Hepatocyte (in vitro differentiated cells): ENCODE results near the gene NEDD4L. TPM values are rescaled to one million over a fixed set of nuclear protein-coding genes. Genes with fewer than 3 reads are reported as not detected.

ENCODE experiments used
- DNase-seq: peaks from one replicate; pipeline ENCODE4 v3.0.0-alpha.2; 2016; ENCODE audit warnings: low spot score
- H2AFZ ChIP-seq: fragments of 200-600 bp; sonication (generic); 2 replicates; pipeline ENCODE4 v1.6.0; 2016; ENCODE audit warnings: antibody characterized with exemption, mild to moderate bottlenecking
- H3K27ac ChIP-seq: fragments of 200-600 bp; sonication (generic); 2 replicates; pipeline ENCODE4 v1.5.1; 2016; ENCODE audit warnings: mild to moderate bottlenecking
- H3K27me3 ChIP-seq: fragments of 200-600 bp; sonication (generic); 2 replicates; pipeline ENCODE4 v1.6.1; 2016
- H3K36me3 ChIP-seq: fragments of 200-600 bp; sonication (generic); replicated peaks from 2 replicates; pipeline ENCODE4 v1.5.1; 2016; ENCODE audit warnings: low read depth; ENCODE audit not compliant: insufficient read depth
- H3K4me1 ChIP-seq: fragments of 200-600 bp; sonication (generic); 2 replicates; pipeline ENCODE4 v1.5.1; 2016; ENCODE audit warnings: mild to moderate bottlenecking, moderate library complexity; ENCODE audit not compliant: insufficient read depth
- H3K4me2 ChIP-seq: fragments of 200-600 bp; sonication (generic); 2 replicates; pipeline ENCODE4 v1.6.0; 2016
- H3K4me3 ChIP-seq: fragments of 200-600 bp; sonication (generic); 2 replicates; pipeline ENCODE4 v1.5.1; 2016; ENCODE audit warnings: mild to moderate bottlenecking
- H3K79me2 ChIP-seq: fragments of 200-600 bp; sonication (generic); 2 replicates; pipeline ENCODE4 v1.6.0; 2017; ENCODE audit warnings: mild to moderate bottlenecking
- H3K9me2 ChIP-seq: fragments of 200-600 bp; sonication (generic); replicated peaks from 2 replicates; pipeline ENCODE4 v1.6.0; 2017; ENCODE audit warnings: mild to moderate bottlenecking; ENCODE audit not compliant: insufficient read depth
- H3K9me3 ChIP-seq: fragments of 200-600 bp; sonication (generic); 2 replicates; pipeline ENCODE4 v1.5.1; 2016; ENCODE audit warnings: low read depth, mild to moderate bottlenecking
- H4K20me1 ChIP-seq: fragments of 200-600 bp; sonication (generic); 2 replicates; pipeline ENCODE4 v1.6.0; 2016; ENCODE audit warnings: mild to moderate bottlenecking; ENCODE audit not compliant: insufficient read depth, poor library complexity, severe bottlenecking
- CTCF ChIP-seq: fragments of 200-600 bp; sonication (generic); IDR thresholded peaks from 2 replicates; pipeline ENCODE4 v1.5.1; 2016; ENCODE audit warnings: antibody characterized with exemption, mild to moderate bottlenecking; ENCODE audit not compliant: poor library complexity
- EZH2 ChIP-seq: fragments of 200-600 bp; sonication (generic); IDR thresholded peaks from 2 replicates; pipeline ENCODE4 v1.6.1; 2016; ENCODE audit warnings: antibody characterized with exemption, mild to moderate bottlenecking, borderline replicate concordance
- EZH2phosphoT487 ChIP-seq: fragments of 200-600 bp; sonication (generic); IDR thresholded peaks from one replicate; pipeline ENCODE4 v1.6.1; 2018; ENCODE audit warnings: antibody characterized with exemption, mild to moderate bottlenecking, low read depth, moderate library complexity; ENCODE audit not compliant: unreplicated experiment, severe bottlenecking
- WGBS: methylation state at CpG from one replicate; pipeline ENCODE4 v1.1.6; 2016; ENCODE audit warnings: low lambda C conversion rate; ENCODE audit errors: missing lambda C conversion rate; 5-methylcytosine and 5-hydroxymethylcytosine counted together
- microRNA counts: library from miRNA; unstranded; fragments of <30 nt; microRNA quantifications from one replicate; lab custom pipeline; 2017
- microRNA-seq: library from miRNA; unstranded; fragments of <30 nt; microRNA quantifications from one replicate; pipeline ENCODE4, GENCODE V29; 2017
- polyA plus RNA-seq: library from polyadenylated mRNA; unstranded; fragments of >200 nt; fragmentation: Nextera tagmentation; extraction: Ambion mirVana; gene quantifications from 2 replicates; pipeline ENCODE4 v1.2.1, GENCODE V29; 2016
- small RNA-seq: library from RNA; depleted of rRNA; stranded (forward); fragments of <200 nt; gene quantifications from one replicate; pipeline ENCODE3, GENCODE V24; 2014
- total RNA-seq: library from RNA; depleted of rRNA; stranded (reverse); fragments of >200 nt; gene quantifications from 2 replicates; pipeline ENCODE4 v1.2.3, GENCODE V29; 2014

The NEDD4L gene
- total and polyA plus RNA-seq, 2 experiments from 2014 or later = 104 to 140 TPM

GRCh38 chr18:58446391-58447060 lies 402.5 kb downstream of the NEDD4L start:
- TF ChIP-seq EZH2 = no peak
- no peak for TF ChIP-seq CTCF
- TF ChIP-seq EZH2phosphoT487 = no peak
- H4K20me1 ChIP-seq = no peaks in the 10 kb centered on the region
- 69% methylated on average over 11 of the region's 11 CpGs for WGBS
- H3K4me1 ChIP-seq = peaks cover 33% of the 10 kb centered on the region
- no peaks in the 10 kb centered on the region for H3K9me2 ChIP-seq
- H3K27me3 ChIP-seq = no peaks in the 10 kb centered on the region
- no peak overlapping the region for H2AFZ ChIP-seq
- H3K9me3 ChIP-seq = no peaks in the 10 kb centered on the region
- DNase-seq = no peak
- H3K36me3 ChIP-seq = no peaks in the 10 kb centered on the region
- H3K79me2 ChIP-seq = no peaks in the 10 kb centered on the region
- H3K4me3 ChIP-seq = no peak overlapping the region
- H3K4me2 ChIP-seq = peak overlapping the region; percentile 38
- H3K27ac ChIP-seq = peak overlapping the region; percentile 48

GRCh38 chr18:58447402-58448095 lies 403.5 kb downstream of the NEDD4L start:
- no peak overlapping the region for H3K4me3 ChIP-seq
- no peak for DNase-seq
- H3K27ac ChIP-seq = peak overlapping the region; percentile 36
- H3K4me2 ChIP-seq = peak overlapping the region; percentile 38
- no peaks in the 10 kb centered on the region for H3K9me2 ChIP-seq
- TF ChIP-seq CTCF = no peak
- no peak for TF ChIP-seq EZH2
- no peak for TF ChIP-seq EZH2phosphoT487
- WGBS = 47% methylated on average over 9 of the region's 9 CpGs
- H3K36me3 ChIP-seq = no peaks in the 10 kb centered on the region
- peaks cover 32% of the 10 kb centered on the region for H3K4me1 ChIP-seq
- H3K79me2 ChIP-seq = no peaks in the 10 kb centered on the region
- no peak overlapping the region for H2AFZ ChIP-seq
- no peaks in the 10 kb centered on the region for H3K9me3 ChIP-seq
- no peaks in the 10 kb centered on the region for H3K27me3 ChIP-seq
- no peaks in the 10 kb centered on the region for H4K20me1 ChIP-seq

GRCh38 chr18:58449464-58449863 lies 405.4 kb downstream of the NEDD4L start:
- Histone ChIP-seq H3K4me3 (no peak overlapping the region), H3K9me2 (no peaks in the 10 kb centered on the region), H3K27ac (no peak overlapping the region), H3K27me3 (no peaks in the 10 kb centered on the region), H4K20me1 (no peaks in the 10 kb centered on the region), H3K79me2 (no peaks in the 10 kb centered on the region), H3K4me2 (no peak overlapping the region), H3K4me1 (peaks cover 25% of the 10 kb centered on the region), H3K9me3 (no peaks in the 10 kb centered on the region), H3K36me3 (no peaks in the 10 kb centered on the region), H2AFZ (no peak overlapping the region)
- no peak for DNase-seq
- 81% methylated on average over 5 of the region's 5 CpGs for WGBS
- TF ChIP-seq EZH2phosphoT487 = no peak
- no peak for TF ChIP-seq EZH2
- TF ChIP-seq CTCF = no peak

MicroRNAs within 50 kb of the gene (microRNA counts, 767-probe panel; counts per million panel counts)
- microRNA hsa-miR-122-5p (lab: Ali Mortazavi, UCI) = 12,817 counts per million, percentile 98 among the panel's probes with 10 or more counts

Small RNA genes within 50 kb of the gene (microRNA-seq; reads per million reads assigned to microRNA genes)
- gene MIR3591 = not detected

Small RNA genes within 50 kb of the gene (small RNA-seq; reads per million reads assigned to genes)
- not detected for gene HMGN1P30
- not detected for gene MIR3591

Other genes starting within 250 kb of the NEDD4L start
- gene ATP8B1, start 240.9 kb upstream of the NEDD4L start, total RNA-seq = 36.5 and 38.4 TPM in 2 replicates
- 7.9 TPM in 2 replicates for gene ATP8B1, start 240.9 kb upstream of the NEDD4L start, polyA plus RNA-seq